Activated CD4-positive, alpha-beta T cell treated with anti-CD3 and anti-CD28 coated beads for 24 hours (primary cell): ENCODE data around the gene PLAU.
"Not testable (repeated sequence)": the region's sequence is repeated elsewhere in the genome, so short reads cannot be mapped to it uniquely, and the experiment has no call there.

ENCODE experiments used
- DNase-seq, 2 donors: peaks; one replicate each; pipeline ENCODE4 v3.0.0-alpha.2; 2020; ENCODE audit warnings: low read depth in 2 of 2

Gene PLAU

GRCh38 chr10:73876971-73877370, 34.0 kb upstream of the PLAU start:
- DNase-seq = no peak

DNA sequence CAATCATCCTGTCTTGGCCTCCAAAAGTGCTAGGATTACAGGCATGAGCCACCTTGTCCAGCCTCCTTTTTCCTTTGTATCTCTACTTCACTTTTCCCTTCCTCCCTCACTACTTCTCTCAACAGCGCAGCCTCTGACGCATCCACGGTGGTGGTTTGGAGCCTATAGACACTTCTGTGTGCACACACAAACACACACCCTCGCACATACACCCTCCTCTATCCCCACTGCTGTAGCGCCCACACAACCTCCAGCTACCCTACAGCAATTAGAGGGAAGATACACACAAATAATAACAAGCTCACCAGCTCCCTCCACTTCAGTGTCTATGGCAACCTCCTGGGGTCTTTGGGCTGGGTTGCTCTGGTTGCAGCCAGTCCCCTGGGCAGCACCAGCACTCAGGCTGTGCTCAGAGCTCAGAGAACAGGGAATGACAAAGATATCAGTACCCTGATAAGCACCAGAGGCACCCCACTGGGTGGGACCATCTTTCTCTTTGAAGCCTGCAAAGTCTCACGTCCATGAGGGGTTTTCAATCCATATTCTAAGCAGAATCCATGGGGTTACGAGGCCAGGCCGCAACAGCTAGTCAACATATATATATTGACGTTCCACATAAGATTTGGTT, 33.3 kb upstream of the PLAU start:
- DNase-seq = no peak

GRCh38 chr10:73878365-73878764, 32.6 kb upstream of the PLAU start:
- DNase-seq = no peak

- peak; percentile 90 to 91 for DNase-seq
These were observed 31.4 kb upstream of the PLAU start for GRCh38 chr10:73879296-73880173.

- no peak for DNase-seq
These were observed 29.6 kb upstream of the PLAU start for GRCh38 chr10:73881221-73881919.

- DNase-seq = no peak
These were observed 26.9 kb upstream of the PLAU start for GRCh38 chr10:73884017-73884416.

DNA sequence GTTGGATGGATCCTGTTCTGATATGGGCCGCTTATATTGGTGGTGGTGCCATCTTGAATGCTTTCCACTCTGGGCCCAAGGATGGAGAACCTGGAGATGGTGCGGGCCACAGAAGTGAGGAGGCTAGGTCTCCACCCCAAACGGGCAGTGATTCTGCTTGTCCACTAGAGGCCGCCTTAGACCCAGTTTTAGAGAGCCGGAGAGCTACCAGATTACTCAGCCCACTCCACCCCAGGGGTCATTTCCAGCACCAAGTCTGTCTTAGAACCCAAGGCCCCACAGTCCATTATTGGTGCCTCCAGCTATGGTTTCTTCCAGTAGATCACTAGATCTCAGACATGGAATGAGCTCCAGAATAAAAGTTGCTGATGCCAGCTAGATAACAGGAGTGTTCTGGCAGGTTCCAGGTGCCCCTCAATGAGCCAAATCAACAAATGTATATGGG, 24.8 kb upstream of the PLAU start:
- DNase-seq = peak; percentile 45 to 60

DNA sequence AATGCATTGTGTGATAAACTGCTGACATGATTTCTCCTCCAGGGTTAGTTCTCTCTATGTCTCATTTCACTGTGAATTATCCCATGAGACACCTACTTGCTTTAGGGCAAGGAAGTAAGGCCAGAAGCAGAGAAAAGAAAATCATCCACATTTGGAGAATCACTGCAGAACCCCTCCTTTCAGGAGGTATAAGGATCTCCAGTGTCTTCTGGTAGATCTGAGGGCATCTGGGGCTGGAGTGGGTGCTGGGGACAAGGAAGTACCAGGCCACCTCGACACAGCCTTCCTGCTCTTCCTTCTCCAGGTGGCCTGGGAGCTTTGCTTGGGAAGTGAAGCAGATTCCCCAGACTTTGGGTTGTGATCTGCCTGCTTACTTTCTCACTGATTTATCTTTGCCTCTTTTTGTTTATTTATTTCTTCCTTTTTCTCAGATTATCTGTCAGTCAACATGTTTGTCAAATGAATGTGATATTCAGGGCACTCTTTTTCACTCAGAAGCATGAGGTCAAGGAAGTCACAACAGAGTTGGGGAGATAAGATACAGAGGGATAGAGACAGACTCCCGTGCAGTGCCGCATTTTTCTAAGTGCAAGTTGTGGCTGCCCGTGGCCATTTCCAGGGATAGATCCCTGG, 24.2 kb upstream of the PLAU start:
- DNase-seq = no peak

GRCh38 chr10:73887294-73888039, 23.5 kb upstream of the PLAU start:
- DNase-seq = no peak

DNA sequence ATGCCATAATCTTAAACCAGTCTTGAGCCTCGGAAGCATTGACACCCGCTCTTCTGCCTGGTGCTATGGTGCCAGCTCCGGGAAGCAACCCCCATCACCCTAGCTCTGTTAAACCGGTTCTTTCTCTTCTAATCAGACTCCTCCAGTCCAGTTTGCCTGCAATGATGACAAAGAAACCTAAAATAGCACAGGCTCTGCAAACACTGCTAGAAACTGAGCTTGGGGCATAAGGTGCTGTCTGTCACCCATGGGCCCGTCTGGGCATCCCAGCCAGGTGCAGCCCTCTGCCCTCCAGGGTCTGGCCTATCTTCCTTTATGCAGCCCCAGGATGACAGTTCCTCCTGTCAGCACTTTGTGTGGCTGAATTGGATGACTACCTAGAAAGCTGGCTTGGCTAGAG, 22.4 kb upstream of the PLAU start:
- DNase-seq = no peak

DNA sequence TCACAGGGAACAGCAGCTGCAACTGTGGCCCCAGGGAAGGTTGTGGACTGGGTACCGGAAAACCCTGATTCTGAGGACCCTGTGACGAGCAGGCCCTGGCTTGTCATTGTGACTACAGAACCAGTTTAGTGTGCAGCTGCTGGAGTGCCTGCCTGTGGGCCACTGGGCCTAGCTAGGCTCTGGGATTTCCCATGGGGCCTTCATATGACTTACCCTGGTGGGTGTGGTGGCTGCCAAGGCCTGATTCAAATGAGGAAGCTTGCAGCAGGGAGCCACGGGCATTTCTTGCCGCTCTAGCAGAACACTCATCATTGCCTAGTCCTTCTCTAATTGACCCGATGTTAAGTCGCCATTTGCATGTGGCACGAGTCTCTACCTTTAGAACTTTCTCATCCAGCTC, 21.9 kb upstream of the PLAU start:
- no peak for DNase-seq

GRCh38 chr10:73889416-73889815, 21.5 kb upstream of the PLAU start:
- DNase-seq = not testable (repeated sequence)

GRCh38 chr10:73890261-73890660, 20.7 kb upstream of the PLAU start:
- no peak for DNase-seq

DNA sequence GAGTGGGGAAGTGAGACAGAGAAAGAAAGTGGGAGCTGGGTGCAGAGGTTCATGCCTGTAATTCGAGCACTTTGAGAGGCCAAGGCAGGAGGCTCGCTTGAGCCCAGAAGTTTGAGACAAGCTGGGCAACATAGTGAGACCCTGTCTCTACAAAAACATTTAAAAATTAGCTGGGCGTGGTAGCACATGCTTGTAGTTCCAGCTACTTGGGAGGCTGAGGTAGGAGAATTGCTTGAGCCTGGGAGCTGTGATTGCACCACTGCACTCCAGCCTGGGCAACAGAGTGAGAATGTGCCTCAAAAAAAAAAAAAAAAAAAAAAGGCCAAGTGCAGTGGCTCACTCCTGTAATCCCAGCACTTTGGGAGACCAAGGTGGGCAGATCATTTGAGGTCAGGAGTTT, 20.1 kb upstream of the PLAU start:
- DNase-seq = not testable (repeated sequence)

DNA sequence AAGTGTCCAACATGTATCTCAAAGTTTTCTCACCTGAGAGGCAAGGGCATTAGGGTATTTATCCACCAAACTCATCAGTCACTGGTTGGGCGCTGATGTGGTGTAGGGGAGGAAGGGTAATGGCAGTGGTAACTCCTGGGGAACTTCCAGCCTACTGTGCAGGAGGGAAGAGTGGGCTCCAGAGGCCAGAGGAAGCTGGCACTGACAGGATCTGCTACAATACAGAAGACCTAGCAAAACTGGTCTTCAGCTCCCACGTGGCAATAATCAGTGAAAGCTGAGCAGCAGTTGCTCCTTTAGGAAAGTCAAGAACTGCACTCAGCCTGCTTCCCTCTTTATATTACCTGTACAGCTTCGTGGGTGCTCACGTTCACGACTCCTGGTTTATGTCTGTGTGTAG, 19.4 kb upstream of the PLAU start:
- DNase-seq = no peak

DNA sequence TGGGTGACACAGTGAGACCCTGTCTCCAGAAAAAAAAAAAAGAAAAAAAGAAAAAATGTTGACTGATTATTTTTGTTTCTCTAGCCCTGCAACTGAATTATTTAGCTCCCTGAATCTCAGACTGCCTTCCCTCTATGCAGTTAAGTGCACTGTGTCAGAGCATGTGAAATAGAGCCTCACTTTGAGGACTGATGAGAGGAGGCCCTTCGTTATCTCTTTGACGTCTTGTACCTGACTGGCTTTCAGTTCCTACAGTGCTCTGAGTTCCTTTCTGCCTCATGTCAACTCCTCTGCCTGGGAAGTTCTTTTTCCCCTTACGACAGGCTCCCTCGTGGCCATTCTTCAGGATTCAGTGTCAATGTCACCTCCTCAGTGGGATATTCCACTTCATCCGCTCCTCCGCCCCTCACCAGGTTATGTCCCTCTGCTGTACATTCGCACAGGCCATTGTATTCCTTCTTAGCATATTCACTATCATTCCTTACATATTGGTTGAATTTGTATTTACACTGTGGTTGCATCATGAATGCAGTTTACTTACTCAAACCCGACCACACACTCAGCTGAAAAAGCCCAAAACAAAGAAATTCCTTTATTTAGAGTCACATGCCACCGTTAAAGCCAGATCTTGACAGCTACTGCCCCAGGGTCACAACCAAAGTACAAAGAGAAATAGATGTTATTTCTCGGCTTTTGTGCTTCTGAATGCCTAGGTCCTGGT, 18.5 kb upstream of the PLAU start:
- no peak for DNase-seq

DNA sequence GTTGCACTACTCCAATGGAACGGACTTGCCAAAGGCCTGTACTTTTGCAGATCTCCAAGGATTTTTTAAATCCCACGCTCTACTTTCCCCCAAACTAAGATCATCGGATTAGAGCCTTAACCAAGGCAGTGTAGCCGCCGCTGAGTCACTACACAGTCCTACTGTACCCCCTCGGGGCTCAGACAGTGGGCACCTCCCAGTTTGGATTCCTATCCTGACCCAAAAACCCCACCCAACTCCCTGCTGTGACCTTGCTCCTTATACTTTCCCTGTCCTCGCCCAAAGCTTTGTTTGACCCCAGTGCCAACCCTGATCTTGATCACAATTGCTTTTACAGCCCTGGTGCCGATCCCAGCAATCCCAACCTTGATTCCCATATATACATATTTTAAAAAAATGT, 17.5 kb upstream of the PLAU start:
- no peak for DNase-seq

DNA sequence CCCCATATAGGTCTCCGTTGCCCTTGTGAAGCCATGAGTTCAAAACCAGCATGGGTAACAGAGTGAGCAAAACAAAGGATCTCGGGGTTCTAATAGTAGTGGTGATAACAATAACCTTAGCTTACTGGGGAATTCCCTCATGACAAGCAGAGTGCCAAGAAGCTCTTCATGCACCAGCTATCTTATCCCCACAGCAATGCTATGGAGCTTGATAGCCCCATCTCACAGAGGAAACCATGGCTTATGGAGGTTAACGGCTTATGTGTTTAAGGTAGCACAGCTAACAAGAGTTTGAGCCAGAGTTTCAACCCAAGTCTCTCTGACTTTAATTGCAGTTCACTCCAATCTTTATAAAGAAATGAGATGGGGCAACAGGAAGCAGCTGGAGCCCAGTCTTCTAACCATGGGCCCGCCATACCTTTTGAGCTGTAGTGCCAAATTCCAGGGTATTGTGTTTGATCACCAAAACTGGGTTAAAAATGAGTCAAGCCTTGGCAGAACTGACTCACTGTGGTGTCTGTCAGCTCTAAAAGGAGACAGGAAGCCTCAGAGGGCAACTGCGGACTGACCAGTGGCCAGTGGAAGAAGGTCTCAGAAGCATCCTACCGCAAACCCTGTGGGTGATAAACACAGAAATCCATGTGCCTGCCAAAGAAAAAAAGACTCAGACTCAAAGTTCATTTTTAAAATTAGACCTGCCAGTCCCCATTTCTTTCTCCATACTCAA, 16.5 kb upstream of the PLAU start:
- DNase-seq = no peak

- DNase-seq = not testable (repeated sequence)
These were observed 15.6 kb upstream of the PLAU start for GRCh38 chr10:73895381-73895780.

GRCh38 chr10:73897693-73898092, 13.2 kb upstream of the PLAU start:
- no peak for DNase-seq
